ENCODE results near the gene MSI2.

MSI2 gene

DNA sequence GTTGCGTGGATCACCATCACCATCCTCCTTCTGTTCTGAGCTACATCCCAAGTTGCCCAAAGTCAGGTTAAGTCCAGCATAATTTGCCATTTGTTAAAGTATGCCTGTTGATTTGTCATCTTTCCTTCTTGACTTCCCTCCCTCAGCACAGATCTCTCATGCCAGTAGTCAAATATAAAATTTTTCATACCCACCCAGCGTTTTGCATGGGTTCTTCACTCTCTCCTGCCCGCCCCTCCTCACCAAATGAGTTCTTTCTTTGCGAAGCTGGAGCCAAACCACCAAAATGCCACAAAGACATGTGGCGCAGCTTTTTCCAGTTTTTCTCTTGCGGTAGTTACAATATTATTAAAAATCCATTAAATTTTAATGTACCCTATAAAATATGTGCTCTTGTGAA is 167.2 kb downstream of the MSI2 start:
- no peak for DNase-seq (ENCODE audit: low read depth)
- no peak for TF ChIP-seq CTCF (IDR thresholded peaks at IDR 0.05; ENCODE audit: control insufficient read depth, insufficient read depth, low read depth, low read length, missing control alignments)
- H3K4me3 ChIP-seq (ENCODE audit: control insufficient read depth, low read depth, low read length), result no peak overlapping the region

DNA sequence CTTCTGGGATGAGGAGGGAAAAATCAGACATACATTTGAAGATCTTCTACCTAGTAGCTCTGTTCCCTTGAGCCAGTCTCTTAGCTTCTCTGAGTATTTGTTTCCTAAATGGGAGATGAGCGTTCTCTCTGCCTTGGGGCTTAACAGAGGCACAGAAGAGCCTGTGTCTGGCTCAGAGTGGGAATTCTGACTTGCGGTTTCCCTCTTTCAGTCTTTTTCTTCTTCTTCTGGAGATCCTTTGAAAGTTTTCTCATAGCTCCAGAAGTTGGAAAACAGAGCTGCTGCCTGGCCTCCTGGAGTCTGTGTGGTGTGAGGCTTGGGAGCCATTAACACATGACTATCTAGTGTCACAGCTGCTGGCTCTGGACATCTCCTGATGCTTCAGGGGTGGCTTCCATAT is 167.9 kb downstream of the MSI2 start:
- no peak for TF ChIP-seq CTCF (IDR thresholded peaks at IDR 0.05; ENCODE audit: control insufficient read depth, insufficient read depth, low read depth, low read length, missing control alignments)
- no peak overlapping the region for H3K4me3 ChIP-seq (ENCODE audit: control insufficient read depth, low read depth, low read length)

GRCh38 chr17:57424777-57425188 is 168.5 kb downstream of the MSI2 start:
- no peak overlapping the region for H3K4me3 ChIP-seq (ENCODE audit: control insufficient read depth, low read depth, low read length)
- no peak for TF ChIP-seq CTCF (IDR thresholded peaks at IDR 0.05; ENCODE audit: control insufficient read depth, insufficient read depth, low read depth, low read length, missing control alignments)
- no peak for DNase-seq (ENCODE audit: low read depth)

More for the DNA sequence above, 167.9 kb downstream of the MSI2 start:
- no peak for DNase-seq (ENCODE audit: low read depth)

- TF ChIP-seq CTCF (IDR thresholded peaks at IDR 0.05; ENCODE audit: control insufficient read depth, insufficient read depth, low read depth, low read length, missing control alignments), result no peak
- DNase-seq (ENCODE audit: low read depth), result no peak
- H3K4me3 ChIP-seq (ENCODE audit: control insufficient read depth, low read depth, low read length), result no peak overlapping the region
Measured at GRCh38 chr17:57425431-57425830, 169.1 kb downstream of the MSI2 start.

GRCh38 chr17:57425903-57426880 is 169.9 kb downstream of the MSI2 start:
- DNase-seq (ENCODE audit: low read depth), result no peak
- H3K4me3 ChIP-seq (ENCODE audit: control insufficient read depth, low read depth, low read length), result no peak overlapping the region

GRCh38 chr17:57429966-57430365 is 173.6 kb downstream of the MSI2 start:
- no peak overlapping the region for H3K4me3 ChIP-seq (ENCODE audit: control insufficient read depth, low read depth, low read length)
- TF ChIP-seq CTCF (IDR thresholded peaks at IDR 0.05; ENCODE audit: control insufficient read depth, insufficient read depth, low read depth, low read length, missing control alignments), result no peak
- no peak for DNase-seq (ENCODE audit: low read depth)

More at GRCh38 chr17:57425903-57426880, 169.9 kb downstream of the MSI2 start:
- TF ChIP-seq CTCF (IDR thresholded peaks at IDR 0.05; ENCODE audit: control insufficient read depth, insufficient read depth, low read depth, low read length, missing control alignments), result no peak

Data from AG09309 (cell line).